GM23338 (cell line): ENCODE data around the gene CARMIL1. TPM values are rescaled to one million over a fixed set of nuclear protein-coding genes. Genes with fewer than 3 reads are reported as not detected.

Experiments used
- ATAC-seq: fragments of 200-7000 bp; cut with Tn5 transposase; 3 replicates; pipeline ENCODE4 v1.9.1; 2020
- DNase-seq: peaks from one replicate; pipeline ENCODE4 v3.0.0-alpha.2; 2015; ENCODE audit warnings: low spot score
- H2AFZ ChIP-seq: fragments of 200-600 bp; sonication (generic); 2 replicates; pipeline ENCODE4 v1.8.0; 2016; ENCODE audit warnings: antibody characterized with exemption, mild to moderate bottlenecking, moderate library complexity
- H3F3A ChIP-seq: fragments of 200-600 bp; sonication (generic); replicated peaks from 2 replicates; pipeline ENCODE4 v1.8.0; 2017; ENCODE audit warnings: antibody characterized with exemption, mixed run types, low read depth
- H3K27ac ChIP-seq: fragments of 200-600 bp; sonication (generic); 2 replicates; pipeline ENCODE4 v1.6.1; 2016; ENCODE audit warnings: low read depth
- H3K27me3 ChIP-seq: fragments of 200-600 bp; sonication (generic); 2 replicates; pipeline ENCODE4 v1.8.0; 2016; ENCODE audit warnings: mild to moderate bottlenecking, mixed run types, moderate library complexity; ENCODE audit not compliant: insufficient read depth
- H3K36me3 ChIP-seq: fragments of 200-600 bp; sonication (generic); 2 replicates; pipeline ENCODE4 v1.8.0; 2016; ENCODE audit warnings: mild to moderate bottlenecking; ENCODE audit not compliant: insufficient read depth
- H3K4me1 ChIP-seq: fragments of 200-600 bp; sonication (generic); 2 replicates; pipeline ENCODE4 v1.8.0; 2016; ENCODE audit warnings: mild to moderate bottlenecking, moderate library complexity; ENCODE audit not compliant: insufficient read depth
- H3K4me2 ChIP-seq: fragments of 200-600 bp; sonication (generic); 2 replicates; pipeline ENCODE4 v1.7.1; 2017; ENCODE audit warnings: mixed run types
- H3K4me3 ChIP-seq: fragments of 200-600 bp; sonication (generic); 2 replicates; pipeline ENCODE4 v1.6.1; 2016; ENCODE audit warnings: mixed run types
- H3K79me2 ChIP-seq: fragments of 200-600 bp; sonication (generic); replicated peaks from 2 replicates; pipeline ENCODE4 v1.8.0; 2017; ENCODE audit warnings: mild to moderate bottlenecking; ENCODE audit not compliant: insufficient read depth
- H3K9me2 ChIP-seq: fragments of 200-600 bp; sonication (generic); 2 replicates; pipeline ENCODE4 v1.8.0; 2017; ENCODE audit not compliant: insufficient read depth
- H4K20me1 ChIP-seq: fragments of 200-600 bp; sonication (generic); replicated peaks from 2 replicates; pipeline ENCODE4 v1.8.0; 2017; ENCODE audit warnings: mild to moderate bottlenecking; ENCODE audit not compliant: insufficient read depth
- H3K27ac Mint-ChIP-seq: 2 replicates; pipeline ENCODE4 v1.8.0; 2020; ENCODE audit warnings: inconsistent platforms, mild to moderate bottlenecking, moderate library complexity, mixed read lengths
- H3K27me3 Mint-ChIP-seq: 3 replicates; pipeline ENCODE4 v1.8.0; 2022; ENCODE audit warnings: low read depth, mild to moderate bottlenecking, moderate library complexity, mixed read lengths, inconsistent platforms; ENCODE audit not compliant: insufficient read depth, poor library complexity
- H3K36me3 Mint-ChIP-seq: 3 replicates; pipeline ENCODE4 v1.8.0; 2021; ENCODE audit warnings: low read depth, mild to moderate bottlenecking, inconsistent platforms, moderate library complexity, mixed read lengths
- H3K4me1 Mint-ChIP-seq: 3 replicates; pipeline ENCODE4 v1.8.0; 2020; ENCODE audit warnings: mild to moderate bottlenecking, inconsistent platforms, mixed read lengths
- H3K4me3 Mint-ChIP-seq: 3 replicates; pipeline ENCODE4 v1.8.0; 2021; ENCODE audit warnings: moderate library complexity, mild to moderate bottlenecking, inconsistent platforms, mixed read lengths
- H3K9me3 Mint-ChIP-seq: 3 replicates; pipeline ENCODE4 v1.8.0; 2020; ENCODE audit warnings: moderate library complexity, mild to moderate bottlenecking, inconsistent platforms, mixed read lengths
- EZH2 ChIP-seq: fragments of 200-600 bp; sonication (generic); IDR thresholded peaks from one replicate; pipeline ENCODE4 v1.8.0; 2017; ENCODE audit warnings: antibody characterized with exemption, mild to moderate bottlenecking, low read depth; ENCODE audit not compliant: unreplicated experiment
- EZH2phosphoT487 ChIP-seq: fragments of 200-600 bp; sonication (generic); IDR thresholded peaks from one replicate; pipeline ENCODE4 v1.8.1; 2018; ENCODE audit warnings: antibody characterized with exemption; ENCODE audit not compliant: unreplicated experiment
- JUNB ChIP-seq: IDR thresholded peaks from one replicate; pipeline ENCODE4 v1.6.1; 2016; ENCODE audit warnings: antibody characterized with exemption; ENCODE audit not compliant: unreplicated experiment
- POLR2AphosphoS5 ChIP-seq: IDR thresholded peaks from 2 replicates; pipeline ENCODE4 v1.6.1; 2016; ENCODE audit warnings: antibody characterized with exemption, low read depth
- REST ChIP-seq: IDR thresholded peaks from one replicate; pipeline ENCODE4 v1.6.1; 2018; ENCODE audit warnings: antibody characterized with exemption; ENCODE audit not compliant: unreplicated experiment
- STAT1 ChIP-seq: IDR thresholded peaks from one replicate; pipeline ENCODE4 v1.6.1; 2016; ENCODE audit warnings: antibody characterized with exemption; ENCODE audit not compliant: unreplicated experiment
- ZNF114 ChIP-seq: fragments of 250-450 bp; sonication (Bioruptor Pico); IDR thresholded peaks from 2 replicates; pipeline ENCODE4 v1.5.0; 2020; ENCODE audit warnings: mild to moderate bottlenecking, moderate library complexity
- ZNF331 ChIP-seq: fragments of 250-450 bp; sonication (Bioruptor Pico); IDR thresholded peaks from 2 replicates; pipeline ENCODE4 v1.5.0; 2020; ENCODE audit warnings: low read depth, mild to moderate bottlenecking, moderate library complexity
- polyA plus RNA-seq: library from polyadenylated mRNA; unstranded; fragments of >200 nt; fragmentation: Nextera tagmentation; extraction: Ambion mirVana; gene quantifications from 2 replicates; pipeline ENCODE4 v1.2.1, GENCODE V29; 2016
- total RNA-seq: library from RNA; depleted of rRNA; stranded (reverse); fragments of >200 nt; shearing (Covaris generic); gene quantifications from 2 replicates; pipeline ENCODE4 v1.2.3, GENCODE V29; 2014
- TF ChIP-seq, protein P1 (sequence below), 2 experiments: fragments of 200-600 bp in 1 of 2; sonication (generic) in 1 of 2; conservative IDR thresholded peaks; 2 replicates each; pipeline versions ENCODE4 v1.5.1 to v1.6.1; 2016 to 2017; ENCODE audit warnings: antibody characterized with exemption in 2 of 2, low read depth in 2 of 2, mild to moderate bottlenecking in 2 of 2, moderate library complexity in 1 of 2
- TF ChIP-seq, protein P2 (sequence below): fragments of 250-450 bp; sonication (Bioruptor Pico); IDR thresholded peaks from 2 replicates; pipeline ENCODE4 v1.5.0; 2020; ENCODE audit warnings: mild to moderate bottlenecking, moderate library complexity

CARMIL1 gene
- total and polyA plus RNA-seq, 2 experiments from 2014 or later: 43.2 to 66.9 TPM

- Histone ChIP-seq H3K27me3 (no peaks in the 10 kb centered on the region), H2AFZ (no peak overlapping the region), H3F3A (no peaks in the 10 kb centered on the region), H3K79me2 (peaks cover 97% of the 10 kb centered on the region), H3K36me3 (no peaks in the 10 kb centered on the region; the same call in 1 of the 2 replicates), H3K27ac (no peak overlapping the region), H3K4me3 (no peak overlapping the region), H3K4me2 (no peak overlapping the region), H3K9me2 (peaks cover 5% of the 10 kb centered on the region; the same call in 1 of the 2 replicates), H3K4me1 (peaks cover 9% of the 10 kb centered on the region; the same call in 1 of the 2 replicates), H4K20me1 (no peaks in the 10 kb centered on the region; the same call in 1 of the 2 replicates)
- TF ChIP-seq EZH2 (no peak), EZH2phosphoT487 (no peak), POLR2AphosphoS5 (no peak), REST (no peak), ZNF331 (CRISPR knock-in tag) (no peak), ZNF114 (CRISPR knock-in tag) (no peak)
- ATAC-seq (no peak), DNase-seq (no peak)
- H3K4me3 Mint-ChIP-seq: no peak overlapping the region
- no peak overlapping the region for H3K27ac Mint-ChIP-seq
- H3K36me3 Mint-ChIP-seq: peaks cover 5% of the 10 kb centered on the region
- peaks cover 4% of the 10 kb centered on the region; the same call in 2 of the 3 replicates for H3K9me3 Mint-ChIP-seq
- H3K4me1 Mint-ChIP-seq: peaks cover 9% of the 10 kb centered on the region
- peaks cover 1% of the 10 kb centered on the region for H3K27me3 Mint-ChIP-seq
Observed at GRCh38 chr6:25384234-25384633, 105.1 kb downstream of the CARMIL1 start.

DNA sequence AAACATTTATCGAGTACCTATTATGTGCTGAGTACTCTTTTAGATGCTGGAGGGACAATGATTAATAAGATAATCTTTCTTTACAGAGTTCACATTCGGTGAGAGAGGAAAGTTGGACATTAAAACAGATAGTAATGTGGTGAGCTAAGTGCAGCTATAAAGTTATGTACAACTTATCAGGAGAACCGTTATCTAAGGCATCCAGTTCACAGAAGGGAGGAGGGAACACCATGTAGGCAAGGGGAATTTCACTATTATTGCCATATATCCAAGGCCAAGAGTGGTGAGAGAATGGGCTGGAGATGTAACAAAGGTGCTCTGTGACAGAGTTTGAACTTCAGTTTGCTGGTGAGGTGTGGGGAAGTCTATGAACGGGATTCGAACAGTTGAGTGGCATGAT lies 105.8 kb downstream of the CARMIL1 start:
- Histone ChIP-seq H3K27ac (no peak overlapping the region; the same call in 1 of the 2 replicates), H3K27me3 (no peaks in the 10 kb centered on the region), H3K9me2 (peaks cover 5% of the 10 kb centered on the region; the same call in 1 of the 2 replicates), H3F3A (no peaks in the 10 kb centered on the region), H4K20me1 (no peaks in the 10 kb centered on the region; the same call in 1 of the 2 replicates), H3K4me1 (peaks cover 9% of the 10 kb centered on the region; the same call in 1 of the 2 replicates), H2AFZ (no peak overlapping the region), H3K4me2 (no peak overlapping the region), H3K36me3 (no peaks in the 10 kb centered on the region; the same call in 1 of the 2 replicates), H3K79me2 (peaks cover 97% of the 10 kb centered on the region), H3K4me3 (no peak overlapping the region)
- no peak for DNase-seq
- H3K27me3 Mint-ChIP-seq: peaks cover 1% of the 10 kb centered on the region
- no peak overlapping the region for H3K27ac Mint-ChIP-seq
- peaks cover 4% of the 10 kb centered on the region; the same call in 2 of the 3 replicates for H3K9me3 Mint-ChIP-seq
- ATAC-seq: no peak
- no peak overlapping the region for H3K4me3 Mint-ChIP-seq
- peaks cover 5% of the 10 kb centered on the region for H3K36me3 Mint-ChIP-seq
- H3K4me1 Mint-ChIP-seq: peaks cover 7% of the 10 kb centered on the region
- no peak for TF ChIP-seq STAT1
- TF ChIP-seq, protein P1, sequence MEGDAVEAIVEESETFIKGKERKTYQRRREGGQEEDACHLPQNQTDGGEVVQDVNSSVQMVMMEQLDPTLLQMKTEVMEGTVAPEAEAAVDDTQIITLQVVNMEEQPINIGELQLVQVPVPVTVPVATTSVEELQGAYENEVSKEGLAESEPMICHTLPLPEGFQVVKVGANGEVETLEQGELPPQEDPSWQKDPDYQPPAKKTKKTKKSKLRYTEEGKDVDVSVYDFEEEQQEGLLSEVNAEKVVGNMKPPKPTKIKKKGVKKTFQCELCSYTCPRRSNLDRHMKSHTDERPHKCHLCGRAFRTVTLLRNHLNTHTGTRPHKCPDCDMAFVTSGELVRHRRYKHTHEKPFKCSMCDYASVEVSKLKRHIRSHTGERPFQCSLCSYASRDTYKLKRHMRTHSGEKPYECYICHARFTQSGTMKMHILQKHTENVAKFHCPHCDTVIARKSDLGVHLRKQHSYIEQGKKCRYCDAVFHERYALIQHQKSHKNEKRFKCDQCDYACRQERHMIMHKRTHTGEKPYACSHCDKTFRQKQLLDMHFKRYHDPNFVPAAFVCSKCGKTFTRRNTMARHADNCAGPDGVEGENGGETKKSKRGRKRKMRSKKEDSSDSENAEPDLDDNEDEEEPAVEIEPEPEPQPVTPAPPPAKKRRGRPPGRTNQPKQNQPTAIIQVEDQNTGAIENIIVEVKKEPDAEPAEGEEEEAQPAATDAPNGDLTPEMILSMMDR (conservative IDR thresholded peaks at IDR 0.05; ENCODE audit: low read depth in 2 of 2): no peak
- no peak for TF ChIP-seq JUNB
- no peak for TF ChIP-seq ZNF331 (CRISPR knock-in tag)
- TF ChIP-seq, protein P2, sequence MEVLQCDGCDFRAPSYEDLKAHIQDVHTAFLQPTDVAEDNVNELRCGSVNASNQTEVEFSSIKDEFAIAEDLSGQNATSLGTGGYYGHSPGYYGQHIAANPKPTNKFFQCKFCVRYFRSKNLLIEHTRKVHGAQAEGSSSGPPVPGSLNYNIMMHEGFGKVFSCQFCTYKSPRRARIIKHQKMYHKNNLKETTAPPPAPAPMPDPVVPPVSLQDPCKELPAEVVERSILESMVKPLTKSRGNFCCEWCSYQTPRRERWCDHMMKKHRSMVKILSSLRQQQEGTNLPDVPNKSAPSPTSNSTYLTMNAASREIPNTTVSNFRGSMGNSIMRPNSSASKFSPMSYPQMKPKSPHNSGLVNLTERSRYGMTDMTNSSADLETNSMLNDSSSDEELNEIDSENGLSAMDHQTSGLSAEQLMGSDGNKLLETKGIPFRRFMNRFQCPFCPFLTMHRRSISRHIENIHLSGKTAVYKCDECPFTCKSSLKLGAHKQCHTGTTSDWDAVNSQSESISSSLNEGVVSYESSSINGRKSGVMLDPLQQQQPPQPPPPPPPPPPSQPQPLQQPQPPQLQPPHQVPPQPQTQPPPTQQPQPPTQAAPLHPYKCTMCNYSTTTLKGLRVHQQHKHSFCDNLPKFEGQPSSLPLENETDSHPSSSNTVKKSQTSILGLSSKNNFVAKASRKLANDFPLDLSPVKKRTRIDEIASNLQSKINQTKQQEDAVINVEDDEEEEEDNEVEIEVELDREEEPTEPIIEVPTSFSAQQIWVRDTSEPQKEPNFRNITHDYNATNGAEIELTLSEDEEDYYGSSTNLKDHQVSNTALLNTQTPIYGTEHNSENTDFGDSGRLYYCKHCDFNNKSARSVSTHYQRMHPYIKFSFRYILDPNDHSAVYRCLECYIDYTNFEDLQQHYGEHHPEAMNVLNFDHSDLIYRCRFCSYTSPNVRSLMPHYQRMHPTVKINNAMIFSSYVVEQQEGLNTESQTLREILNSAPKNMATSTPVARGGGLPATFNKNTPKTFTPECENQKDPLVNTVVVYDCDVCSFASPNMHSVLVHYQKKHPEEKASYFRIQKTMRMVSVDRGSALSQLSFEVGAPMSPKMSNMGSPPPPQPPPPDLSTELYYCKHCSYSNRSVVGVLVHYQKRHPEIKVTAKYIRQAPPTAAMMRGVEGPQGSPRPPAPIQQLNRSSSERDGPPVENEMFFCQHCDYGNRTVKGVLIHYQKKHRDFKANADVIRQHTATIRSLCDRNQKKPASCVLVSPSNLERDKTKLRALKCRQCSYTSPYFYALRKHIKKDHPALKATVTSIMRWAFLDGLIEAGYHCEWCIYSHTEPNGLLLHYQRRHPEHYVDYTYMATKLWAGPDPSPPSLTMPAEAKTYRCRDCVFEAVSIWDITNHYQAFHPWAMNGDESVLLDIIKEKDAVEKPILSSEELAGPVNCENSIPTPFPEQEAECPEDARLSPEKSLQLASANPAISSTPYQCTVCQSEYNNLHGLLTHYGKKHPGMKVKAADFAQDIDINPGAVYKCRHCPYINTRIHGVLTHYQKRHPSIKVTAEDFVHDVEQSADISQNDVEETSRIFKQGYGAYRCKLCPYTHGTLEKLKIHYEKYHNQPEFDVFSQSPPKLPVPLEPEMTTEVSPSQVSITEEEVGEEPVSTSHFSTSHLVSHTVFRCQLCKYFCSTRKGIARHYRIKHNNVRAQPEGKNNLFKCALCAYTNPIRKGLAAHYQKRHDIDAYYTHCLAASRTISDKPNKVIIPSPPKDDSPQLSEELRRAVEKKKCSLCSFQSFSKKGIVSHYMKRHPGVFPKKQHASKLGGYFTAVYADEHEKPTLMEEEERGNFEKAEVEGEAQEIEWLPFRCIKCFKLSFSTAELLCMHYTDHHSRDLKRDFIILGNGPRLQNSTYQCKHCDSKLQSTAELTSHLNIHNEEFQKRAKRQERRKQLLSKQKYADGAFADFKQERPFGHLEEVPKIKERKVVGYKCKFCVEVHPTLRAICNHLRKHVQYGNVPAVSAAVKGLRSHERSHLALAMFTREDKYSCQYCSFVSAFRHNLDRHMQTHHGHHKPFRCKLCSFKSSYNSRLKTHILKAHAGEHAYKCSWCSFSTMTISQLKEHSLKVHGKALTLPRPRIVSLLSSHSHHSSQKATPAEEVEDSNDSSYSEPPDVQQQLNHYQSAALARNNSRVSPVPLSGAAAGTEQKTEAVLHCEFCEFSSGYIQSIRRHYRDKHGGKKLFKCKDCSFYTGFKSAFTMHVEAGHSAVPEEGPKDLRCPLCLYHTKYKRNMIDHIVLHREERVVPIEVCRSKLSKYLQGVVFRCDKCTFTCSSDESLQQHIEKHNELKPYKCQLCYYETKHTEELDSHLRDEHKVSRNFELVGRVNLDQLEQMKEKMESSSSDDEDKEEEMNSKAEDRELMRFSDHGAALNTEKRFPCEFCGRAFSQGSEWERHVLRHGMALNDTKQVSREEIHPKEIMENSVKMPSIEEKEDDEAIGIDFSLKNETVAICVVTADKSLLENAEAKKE: no peak
